GM13977 (cell line): ENCODE measurements around the gene MCCD1.
"Not testable (repeated sequence)": the region's sequence is repeated elsewhere in the genome, so short reads cannot be mapped to it uniquely, and the experiment has no call there.

Experiments
- DNase-seq: peaks from one replicate; pipeline ENCODE4 v3.0.0; 2012; ENCODE audit warnings: low spot score
- in situ Hi-C: fragments of 300-500 bp; cut with MboI; formaldehyde crosslinking; loops from one replicate; pipeline ENCODE4 v1.12.0; 2022; ENCODE audit warnings: low sequenced_read_pairs, low pct_unique_long_range_greater_than_20kb, mixed read lengths, inconsistent platforms; ENCODE audit not compliant: unreplicated experiment
- TF ChIP-seq, protein P1 (sequence below): IDR thresholded peaks from 2 replicates; pipeline ENCODE4 v1.5.1; 2012; ENCODE audit warnings: mild to moderate bottlenecking, control low read depth; ENCODE audit not compliant: insufficient read depth; ENCODE audit errors: extremely low read depth, missing control alignments

Gene MCCD1

GRCh38 chr6:31489086-31489485, 39.7 kb upstream of the MCCD1 start:
- DNase-seq = no peak
- in situ Hi-C loops = no loop called here
- TF ChIP-seq, protein P1, sequence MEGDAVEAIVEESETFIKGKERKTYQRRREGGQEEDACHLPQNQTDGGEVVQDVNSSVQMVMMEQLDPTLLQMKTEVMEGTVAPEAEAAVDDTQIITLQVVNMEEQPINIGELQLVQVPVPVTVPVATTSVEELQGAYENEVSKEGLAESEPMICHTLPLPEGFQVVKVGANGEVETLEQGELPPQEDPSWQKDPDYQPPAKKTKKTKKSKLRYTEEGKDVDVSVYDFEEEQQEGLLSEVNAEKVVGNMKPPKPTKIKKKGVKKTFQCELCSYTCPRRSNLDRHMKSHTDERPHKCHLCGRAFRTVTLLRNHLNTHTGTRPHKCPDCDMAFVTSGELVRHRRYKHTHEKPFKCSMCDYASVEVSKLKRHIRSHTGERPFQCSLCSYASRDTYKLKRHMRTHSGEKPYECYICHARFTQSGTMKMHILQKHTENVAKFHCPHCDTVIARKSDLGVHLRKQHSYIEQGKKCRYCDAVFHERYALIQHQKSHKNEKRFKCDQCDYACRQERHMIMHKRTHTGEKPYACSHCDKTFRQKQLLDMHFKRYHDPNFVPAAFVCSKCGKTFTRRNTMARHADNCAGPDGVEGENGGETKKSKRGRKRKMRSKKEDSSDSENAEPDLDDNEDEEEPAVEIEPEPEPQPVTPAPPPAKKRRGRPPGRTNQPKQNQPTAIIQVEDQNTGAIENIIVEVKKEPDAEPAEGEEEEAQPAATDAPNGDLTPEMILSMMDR = no peak

GRCh38 chr6:31490115-31490873, 38.5 kb upstream of the MCCD1 start:
- TF ChIP-seq, protein P1 = no peak
- DNase-seq = no peak
- in situ Hi-C loops = no loop called here

GRCh38 chr6:31493550-31493874, 35.2 kb upstream of the MCCD1 start:
- in situ Hi-C loops, DNase-seq: not testable (repeated sequence)

DNA sequence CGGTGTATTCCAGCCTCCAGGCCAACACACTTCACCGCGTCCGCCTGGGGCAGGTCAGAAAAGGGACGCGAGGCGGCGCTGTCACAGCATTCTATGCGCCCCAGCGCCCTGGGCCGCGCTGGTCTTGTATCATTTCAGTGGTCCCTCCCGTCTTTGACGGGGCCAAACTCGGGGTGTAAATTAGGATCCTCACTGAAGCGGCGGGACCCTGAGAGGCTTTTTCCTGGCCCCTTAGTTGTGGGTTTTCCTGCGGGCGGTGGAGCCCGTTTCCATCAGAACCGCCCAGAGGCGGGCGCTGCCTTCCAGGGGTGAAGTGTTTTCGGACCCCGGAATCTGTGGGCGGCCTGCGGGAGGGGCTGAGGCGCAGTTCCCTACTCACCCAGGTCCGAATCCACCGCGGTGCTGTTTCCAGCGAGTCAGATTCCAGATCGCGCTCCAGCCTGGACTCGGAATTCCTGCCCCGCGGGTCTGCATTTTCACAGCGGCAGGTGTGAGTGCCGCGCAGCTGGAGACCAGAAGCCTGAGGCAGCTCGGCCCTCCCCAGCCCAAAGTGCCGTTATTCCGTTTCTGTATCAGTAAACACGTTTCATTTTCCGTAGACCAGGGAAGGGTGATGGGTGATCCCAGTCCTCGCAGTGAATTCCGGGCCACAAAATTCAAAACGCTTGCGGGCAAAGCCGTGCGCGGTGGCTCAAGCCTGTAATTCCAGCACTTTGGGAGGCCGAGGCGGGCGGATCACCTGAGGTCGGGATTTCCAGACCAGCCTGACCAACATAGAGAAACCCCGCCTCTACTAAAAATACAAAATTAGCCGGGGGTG, 34.7 kb upstream of the MCCD1 start:
- in situ Hi-C loops = no loop called here
- TF ChIP-seq, protein P1 = peak; percentile 77
- peak; percentile 60 for DNase-seq

GRCh38 chr6:31495580-31495979, 33.2 kb upstream of the MCCD1 start:
- TF ChIP-seq, protein P1 = no peak
- in situ Hi-C loops = no loop called here
- no peak for DNase-seq

- in situ Hi-C loops = not testable (repeated sequence)
Observed at GRCh38 chr6:31496826-31497225, 31.9 kb upstream of the MCCD1 start.

GRCh38 chr6:31497531-31498476, 31.0 kb upstream of the MCCD1 start, which contains the start of gene MICB:
MICB (plus strand) TSS chr6:31498145; CDS start chr6:31498194, 49 bp downstream.
- peak; percentile 91 for DNase-seq
- TF ChIP-seq, protein P1 = no peak

More at GRCh38 chr6:31496826-31497225, 31.9 kb upstream of the MCCD1 start:
- DNase-seq = not testable (repeated sequence)

More at GRCh38 chr6:31497531-31498476, 31.0 kb upstream of the MCCD1 start, which contains the start of gene MICB:
- in situ Hi-C loops = no loop called here
